HL-60 (cell line): ENCODE data around the gene MIEN1.

Experiments used
- DNase-seq, 2 experiments: peaks; one replicate each; pipeline ENCODE4 v3.0.0-alpha.2; 2010 to 2020; ENCODE audit warnings: low read depth in 1 of 2, low spot score in 1 of 2
- H3K27ac ChIP-seq: fragments of 250-450 bp; sonication (Bioruptor Pico); replicated peaks from 2 replicates; pipeline ENCODE4 v1.5.1; 2020; ENCODE audit warnings: mild to moderate bottlenecking, moderate library complexity
- H3K27me3 ChIP-seq: fragments of 250-450 bp; sonication (Bioruptor Pico); 2 replicates; pipeline ENCODE4 v1.5.1; 2021; ENCODE audit warnings: mild to moderate bottlenecking, moderate library complexity; ENCODE audit not compliant: insufficient read depth, poor library complexity, severe bottlenecking
- H3K4me3 ChIP-seq: replicated peaks from 2 replicates; pipeline ENCODE4 v1.5.1; 2011; ENCODE audit warnings: mild to moderate bottlenecking, control low read depth, low read length; ENCODE audit not compliant: insufficient read depth
- CTCF ChIP-seq: IDR thresholded peaks from one replicate; pipeline ENCODE4 v1.5.1; 2011; ENCODE audit warnings: low read length, control low read depth, inconsistent platforms; ENCODE audit not compliant: insufficient read depth
- GABPA ChIP-seq: IDR thresholded peaks from 2 replicates; pipeline ENCODE4 v1.6.1; 2012; ENCODE audit warnings: low read depth
- POLR2AphosphoS5 ChIP-seq: IDR thresholded peaks from 2 replicates; pipeline ENCODE4 v1.6.1; 2012; ENCODE audit warnings: low read depth
- REST ChIP-seq: IDR thresholded peaks from 2 replicates; pipeline ENCODE4 v1.6.1; 2012; ENCODE audit warnings: low read depth; ENCODE audit not compliant: insufficient replicate concordance
- SPI1 ChIP-seq: IDR thresholded peaks from 2 replicates; pipeline ENCODE4 v1.6.1; 2012; ENCODE audit warnings: low read depth, mild to moderate bottlenecking, borderline replicate concordance

Gene MIEN1

GRCh38 chr17:39757931-39758873, 27.9 kb upstream of the MIEN1 start:
- no peak for TF ChIP-seq SPI1
- TF ChIP-seq POLR2AphosphoS5, result peak; percentile 55; the same call in 1 of the 2 replicates
- Histone ChIP-seq H3K27ac (no peak overlapping the region), H3K4me3 (no peak overlapping the region), H3K27me3 (no peaks in the 10 kb centered on the region)
- peak in 1 of 2 experiments; percentile 31 for DNase-seq

GRCh38 chr17:39757176-39757662, 26.9 kb upstream of the MIEN1 start:
- no peak overlapping the region for H3K4me3 ChIP-seq
- no peak for TF ChIP-seq GABPA
- TF ChIP-seq POLR2AphosphoS5, result no peak
- TF ChIP-seq CTCF, result no peak
- TF ChIP-seq REST, result no peak
- no peak for TF ChIP-seq SPI1
- H3K27ac ChIP-seq, result no peak overlapping the region
- DNase-seq, result no peak
- H3K27me3 ChIP-seq, result no peaks in the 10 kb centered on the region

- Histone ChIP-seq H3K27me3 (no peaks in the 10 kb centered on the region), H3K4me3 (no peak overlapping the region), H3K27ac (no peak overlapping the region)
- no peak for DNase-seq
- TF ChIP-seq CTCF (no peak), GABPA (no peak), REST (no peak), POLR2AphosphoS5 (no peak), SPI1 (no peak)
These were observed 26.2 kb upstream of the MIEN1 start for GRCh38 chr17:39756380-39757079.
